RWPE1 (cell line): Measurements from ENCODE around the gene FGF2.

Experiments
- CTCF ChIA-PET: fragments of 350-600 bp; sonication (Branson Sonifier 250); formaldehyde crosslinking; extraction: SDS; loops from one replicate; lab custom pipeline; 2021; lab: Yijun Ruan, JAX
- POLR2A ChIA-PET: fragments of 400-600 bp; formaldehyde crosslinking; extraction: SDS; loops from one replicate; lab custom pipeline; 2020; ENCODE audit warnings: antibody characterized with exemption; ENCODE audit not compliant: low non-redundant PET; lab: Yijun Ruan, JAX
- DNase-seq: peaks from one replicate; pipeline ENCODE4 v3.0.0; 2012; ENCODE audit warnings: low spot score
- H3K27ac ChIP-seq: fragments of 450-650 bp; 2 replicates; pipeline ENCODE4 v1.5.1; 2017
- TF ChIP-seq, protein P1 (sequence below): fragments of 450-650 bp; conservative IDR thresholded peaks from 2 replicates; pipeline ENCODE4 v1.5.1; 2017; ENCODE audit warnings: low read depth, mild to moderate bottlenecking

The FGF2 gene

DNA sequence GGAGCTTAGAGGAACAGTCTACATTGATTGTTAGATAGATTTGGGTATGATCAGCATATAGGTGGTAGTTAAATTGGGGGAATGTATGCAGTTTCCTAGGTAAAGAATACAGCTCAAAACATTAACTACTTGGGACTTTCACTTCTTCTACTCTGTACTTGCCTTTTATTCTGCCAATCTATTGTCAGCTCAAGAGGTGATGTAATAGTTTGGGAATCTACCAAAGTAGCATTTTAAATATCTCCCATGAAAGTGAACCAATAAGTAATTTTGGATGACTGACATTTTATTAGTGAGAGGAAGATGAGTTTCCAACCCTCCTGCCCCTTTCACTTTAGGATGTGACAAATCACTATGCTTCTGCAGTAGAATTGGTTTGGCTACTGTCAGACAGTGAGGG is 52.4 kb downstream of the FGF2 start:
- TF ChIP-seq, protein P1, sequence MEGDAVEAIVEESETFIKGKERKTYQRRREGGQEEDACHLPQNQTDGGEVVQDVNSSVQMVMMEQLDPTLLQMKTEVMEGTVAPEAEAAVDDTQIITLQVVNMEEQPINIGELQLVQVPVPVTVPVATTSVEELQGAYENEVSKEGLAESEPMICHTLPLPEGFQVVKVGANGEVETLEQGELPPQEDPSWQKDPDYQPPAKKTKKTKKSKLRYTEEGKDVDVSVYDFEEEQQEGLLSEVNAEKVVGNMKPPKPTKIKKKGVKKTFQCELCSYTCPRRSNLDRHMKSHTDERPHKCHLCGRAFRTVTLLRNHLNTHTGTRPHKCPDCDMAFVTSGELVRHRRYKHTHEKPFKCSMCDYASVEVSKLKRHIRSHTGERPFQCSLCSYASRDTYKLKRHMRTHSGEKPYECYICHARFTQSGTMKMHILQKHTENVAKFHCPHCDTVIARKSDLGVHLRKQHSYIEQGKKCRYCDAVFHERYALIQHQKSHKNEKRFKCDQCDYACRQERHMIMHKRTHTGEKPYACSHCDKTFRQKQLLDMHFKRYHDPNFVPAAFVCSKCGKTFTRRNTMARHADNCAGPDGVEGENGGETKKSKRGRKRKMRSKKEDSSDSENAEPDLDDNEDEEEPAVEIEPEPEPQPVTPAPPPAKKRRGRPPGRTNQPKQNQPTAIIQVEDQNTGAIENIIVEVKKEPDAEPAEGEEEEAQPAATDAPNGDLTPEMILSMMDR = no peak
- ChIA-PET POLR2A (no interaction called here), CTCF (no interaction called here)
- no peak overlapping the region for H3K27ac ChIP-seq
- DNase-seq = no peak

GRCh38 chr4:122882857-122883735 is 56.5 kb downstream of the FGF2 start:
- no peak overlapping the region for H3K27ac ChIP-seq
- CTCF ChIA-PET = no interaction called here
- POLR2A ChIA-PET = no interaction called here
- TF ChIP-seq, protein P1 = no peak
- no peak for DNase-seq

DNA sequence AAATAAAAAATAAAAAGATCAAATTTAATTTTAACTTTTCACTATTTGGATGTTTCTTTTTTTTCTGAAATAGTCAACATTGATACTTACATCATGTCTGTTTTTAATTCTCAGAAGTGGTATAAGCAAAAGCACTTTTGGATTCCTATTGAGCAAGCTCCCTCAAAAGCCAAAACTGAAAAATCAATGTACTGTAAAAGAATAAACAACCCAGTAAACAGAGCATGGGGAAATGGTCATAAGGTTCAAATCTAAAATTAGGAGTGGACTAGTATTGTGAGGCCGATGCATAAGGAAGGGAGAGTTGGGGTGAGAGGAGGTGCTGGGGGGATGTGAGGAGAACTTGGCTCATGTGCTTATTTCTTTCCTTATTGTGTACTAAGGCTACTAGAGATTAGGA is 57.9 kb downstream of the FGF2 start:
- TF ChIP-seq, protein P1 = no peak
- no peak for DNase-seq
- H3K27ac ChIP-seq = no peak overlapping the region
- ChIA-PET CTCF (interaction anchor here (0.9 kb wide), 1 partner anchor 777 kb away, joined by 3 read pairs; no protein-coding TSS in a partner anchor), POLR2A (no interaction called here)

- no peak overlapping the region for H3K27ac ChIP-seq
- ChIA-PET POLR2A (no interaction called here), CTCF (interaction anchor here (0.7 to 0.8 kb wide), 2 partner anchors 15 to 28 kb away, joined by 3 to 6 read pairs; no protein-coding TSS in a partner anchor)
- DNase-seq = peak; percentile 29
- TF ChIP-seq, protein P1 = no peak
Measured at GRCh38 chr4:122889726-122890125, 63.1 kb downstream of the FGF2 start.

- TF ChIP-seq, protein P1 = no peak
- no peak overlapping the region for H3K27ac ChIP-seq
- CTCF ChIA-PET = interaction anchor here (0.7 to 0.8 kb wide), 2 partner anchors 16 to 28 kb away, joined by 3 to 6 read pairs; no protein-coding TSS in a partner anchor
- POLR2A ChIA-PET = no interaction called here
- peak; percentile 12 for DNase-seq
Measured at GRCh38 chr4:122890147-122890795, 63.6 kb downstream of the FGF2 start.

DNA sequence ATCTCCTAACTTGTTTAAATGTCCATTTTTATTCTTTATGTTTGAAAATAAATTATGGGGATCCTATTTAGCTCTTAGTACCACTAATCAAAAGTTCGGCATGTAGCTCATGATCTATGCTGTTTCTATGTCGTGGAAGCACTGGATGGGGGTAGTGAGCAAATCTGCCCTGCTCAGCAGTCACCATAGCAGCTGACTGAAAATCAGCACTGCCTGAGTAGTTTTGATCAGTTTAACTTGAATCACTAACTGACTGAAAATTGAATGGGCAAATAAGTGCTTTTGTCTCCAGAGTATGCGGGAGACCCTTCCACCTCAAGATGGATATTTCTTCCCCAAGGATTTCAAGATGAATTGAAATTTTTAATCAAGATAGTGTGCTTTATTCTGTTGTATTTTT is 68.2 kb downstream of the FGF2 start:
- TF ChIP-seq, protein P1 = no peak
- POLR2A ChIA-PET = no interaction called here
- no peak for DNase-seq
- CTCF ChIA-PET = no interaction called here
- no peak overlapping the region for H3K27ac ChIP-seq
